OCI-LY1 (cell line): Measurements from ENCODE around the gene TINAGL1.

Experiments
- EZH2 ChIP-seq: fragments of 200-600 bp; sonication (generic), shearing (Covaris generic); IDR thresholded peaks from 2 replicates; pipeline ENCODE4 v1.8.0; 2017; ENCODE audit warnings: borderline replicate concordance, mixed run types, mild to moderate bottlenecking, antibody characterized with exemption, low read length, moderate library complexity, mixed read lengths
- TF ChIP-seq, protein P1 (sequence below): fragments of 200-600 bp; sonication (generic), shearing (Covaris generic); IDR thresholded peaks from 2 replicates; pipeline ENCODE4 v1.5.1; 2017; ENCODE audit warnings: mild to moderate bottlenecking, antibody characterized with exemption, low read length, moderate library complexity, mixed read lengths

DNA sequence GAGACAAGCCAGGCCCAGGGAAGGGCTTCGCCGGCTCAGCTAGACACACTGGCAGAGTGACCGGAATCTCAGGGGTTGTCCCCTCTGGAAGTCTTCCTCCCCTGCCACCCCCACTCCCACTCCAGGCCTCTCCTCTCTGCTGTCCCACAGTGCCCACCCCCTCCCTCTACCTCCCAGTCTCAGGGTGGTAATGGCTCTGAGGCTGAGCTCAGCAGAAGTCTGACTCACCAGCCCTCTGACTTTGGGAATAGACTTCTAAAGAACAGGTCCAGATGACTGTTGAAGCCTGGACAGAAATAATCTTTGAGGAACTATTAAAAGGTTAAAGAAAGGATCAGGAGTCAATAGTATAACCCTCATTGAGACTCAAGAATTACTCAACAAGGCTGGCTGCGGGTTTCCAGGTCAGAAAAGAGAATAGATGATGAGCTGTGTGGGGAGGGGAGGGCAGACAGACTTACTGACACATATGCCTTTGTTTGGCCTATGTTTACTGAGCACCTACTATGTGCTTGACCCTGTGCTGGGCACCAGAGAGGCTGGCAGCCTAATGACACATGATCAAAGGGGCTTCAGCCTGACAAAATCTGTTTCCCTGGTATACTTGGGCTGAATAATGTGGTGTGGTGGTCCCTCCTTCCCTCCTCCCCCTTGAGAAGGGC is 49.4 kb downstream of the TINAGL1 start:
- TF ChIP-seq, protein P1, sequence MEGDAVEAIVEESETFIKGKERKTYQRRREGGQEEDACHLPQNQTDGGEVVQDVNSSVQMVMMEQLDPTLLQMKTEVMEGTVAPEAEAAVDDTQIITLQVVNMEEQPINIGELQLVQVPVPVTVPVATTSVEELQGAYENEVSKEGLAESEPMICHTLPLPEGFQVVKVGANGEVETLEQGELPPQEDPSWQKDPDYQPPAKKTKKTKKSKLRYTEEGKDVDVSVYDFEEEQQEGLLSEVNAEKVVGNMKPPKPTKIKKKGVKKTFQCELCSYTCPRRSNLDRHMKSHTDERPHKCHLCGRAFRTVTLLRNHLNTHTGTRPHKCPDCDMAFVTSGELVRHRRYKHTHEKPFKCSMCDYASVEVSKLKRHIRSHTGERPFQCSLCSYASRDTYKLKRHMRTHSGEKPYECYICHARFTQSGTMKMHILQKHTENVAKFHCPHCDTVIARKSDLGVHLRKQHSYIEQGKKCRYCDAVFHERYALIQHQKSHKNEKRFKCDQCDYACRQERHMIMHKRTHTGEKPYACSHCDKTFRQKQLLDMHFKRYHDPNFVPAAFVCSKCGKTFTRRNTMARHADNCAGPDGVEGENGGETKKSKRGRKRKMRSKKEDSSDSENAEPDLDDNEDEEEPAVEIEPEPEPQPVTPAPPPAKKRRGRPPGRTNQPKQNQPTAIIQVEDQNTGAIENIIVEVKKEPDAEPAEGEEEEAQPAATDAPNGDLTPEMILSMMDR, result no peak
- no peak for TF ChIP-seq EZH2
